K562 (cell line): ENCODE measurements around the gene PARS2. TPM values are rescaled to one million over a fixed set of nuclear protein-coding genes. Genes with fewer than 3 reads are reported as not detected.

Experiments used
- ATAC-seq: fragments of 200-7000 bp; cut with Tn5 transposase; 3 replicates; pipeline ENCODE4 v1.9.1; 2020; ENCODE audit warnings: moderate library complexity
- BruUV-seq: library from RNA; stranded (reverse); fragments of 400-500 nt; replicated peaks from 2 replicates; lab custom pipeline; 2021; lab: Mats Ljungman, UMichigan
- CTCF ChIA-PET: fragments of 300-600 bp; formaldehyde crosslinking; extraction: SDS; loops from one replicate; lab custom pipeline; 2021; ENCODE audit warnings: low intra/inter-chr PET ratio; lab: Yijun Ruan, JAX
- POLR2A ChIA-PET: fragments of 300-600, 350-650 bp; sonication (Branson Sonifier 250); formaldehyde crosslinking; extraction: SDS; loops from one replicate; lab custom pipeline; 2021; ENCODE audit warnings: antibody characterized with exemption, inconsistent platforms; lab: Yijun Ruan, JAX
- DNase-seq, 4 experiments: peaks; one replicate each; pipeline versions ENCODE4 v3.0.0 to v3.0.0-alpha.2; 2011 to 2018; ENCODE audit warnings: low spot score in 3 of 4, mixed read lengths in 3 of 4; ENCODE audit errors: extremely low read depth in 1 of 4
- FAIRE-seq: peaks from 2 replicates; lab custom pipeline; 2011; peaks lifted over from hg19 to GRCh38; lab: Jason Lieb, UNC
- H2AFZ ChIP-seq: 2 replicates; pipeline ENCODE4 v1.6.0; 2011; ENCODE audit warnings: low read depth, low read length, control low read depth, inconsistent platforms
- H3K27ac ChIP-seq: fragments of 200-600 bp; 3 replicates; pipeline ENCODE4 v1.8.0; 2011; ENCODE audit warnings: low read depth, mild to moderate bottlenecking, control low read depth, inconsistent platforms, low read length, moderate library complexity, mixed read lengths; ENCODE audit errors: extremely low read depth
- H3K27me3 ChIP-seq, 2 experiments: fragments of 300-600 bp in 1 of 2; 2 replicates in 1 of 2; 3 replicates in 1 of 2; pipeline versions ENCODE4 v1.6.0 to v1.8.0; 2011; ENCODE audit warnings: inconsistent platforms in 2 of 2, low read length in 2 of 2, mild to moderate bottlenecking in 1 of 2, mixed read lengths in 1 of 2, moderate library complexity in 1 of 2; ENCODE audit not compliant: control insufficient read depth in 2 of 2, insufficient read depth in 2 of 2
- H3K36me3 ChIP-seq: fragments of 300-600 bp; 3 replicates; pipeline ENCODE4 v1.8.0; 2011; ENCODE audit warnings: mild to moderate bottlenecking, low read length, inconsistent platforms; ENCODE audit not compliant: control insufficient read depth, insufficient read depth
- H3K4me1 ChIP-seq, 2 experiments: fragments of 200-600 bp in 1 of 2; replicated peaks in 1 of 2; 2 replicates in 1 of 2; 3 replicates in 1 of 2; pipeline versions ENCODE4 v1.5.1 to v1.8.0; 2011; ENCODE audit warnings: inconsistent platforms in 2 of 2, low read length in 2 of 2, mild to moderate bottlenecking in 1 of 2, mixed read lengths in 1 of 2, moderate library complexity in 1 of 2; ENCODE audit not compliant: control insufficient read depth in 2 of 2, insufficient read depth in 2 of 2
- H3K4me2 ChIP-seq: 2 replicates; pipeline ENCODE4 v1.6.1; 2011; ENCODE audit warnings: low read length, control low read depth, inconsistent platforms, mixed read lengths; ENCODE audit not compliant: insufficient read depth
- H3K4me3 ChIP-seq: fragments of 200-600 bp; sonication (generic), shearing (Covaris generic); 2 replicates; pipeline ENCODE4 v1.5.1; 2016; ENCODE audit warnings: control low read depth, inconsistent platforms
- H3K79me2 ChIP-seq: fragments of 200-600 bp; 3 replicates; pipeline ENCODE4 v1.8.0; 2011; ENCODE audit warnings: low read length, inconsistent platforms; ENCODE audit not compliant: control insufficient read depth, insufficient read depth
- H3K9ac ChIP-seq, 2 experiments: 2 replicates each; pipeline versions ENCODE4 v1.6.0 to v1.6.1; 2011; ENCODE audit warnings: low read depth in 2 of 2, low read length in 2 of 2, control low read depth in 1 of 2, inconsistent platforms in 1 of 2, mild to moderate bottlenecking in 1 of 2, mixed read lengths in 1 of 2; ENCODE audit not compliant: insufficient read depth in 1 of 2
- H3K9me1 ChIP-seq: one replicate; pipeline ENCODE4 v1.6.0; 2011; ENCODE audit warnings: inconsistent platforms, mild to moderate bottlenecking, low read length, moderate library complexity; ENCODE audit not compliant: control insufficient read depth, insufficient read depth
- H3K9me3 ChIP-seq: replicated peaks from 2 replicates; pipeline ENCODE4 v1.5.1; 2011; ENCODE audit warnings: low read depth, low read length, inconsistent platforms; ENCODE audit not compliant: control insufficient read depth, insufficient read depth
- H4K20me1 ChIP-seq: replicated peaks from 2 replicates; pipeline ENCODE4 v1.6.1; 2011; ENCODE audit warnings: low read length, inconsistent platforms, mixed read lengths; ENCODE audit not compliant: control insufficient read depth, insufficient read depth
- CREBBP ChIP-seq: IDR thresholded peaks from one replicate; pipeline ENCODE4 v1.6.1; 2012; ENCODE audit warnings: low read depth, mild to moderate bottlenecking, control low read depth, inconsistent platforms, low read length
- FUS ChIP-seq: fragments of 200-400 bp; formaldehyde crosslinking; optimal IDR thresholded peaks from 2 replicates; pipeline ENCODE3; 2017; ENCODE audit warnings: low read depth, low read length
- HES1 ChIP-seq: fragments of 450-650 bp; IDR thresholded peaks from 2 replicates; pipeline ENCODE4 v1.6.1; 2016; ENCODE audit warnings: low read depth, mild to moderate bottlenecking, moderate library complexity
- NRF1 ChIP-seq, 2 experiments: fragments of 450-650 bp; IDR thresholded peaks in 1 of 2; conservative IDR thresholded peaks in 1 of 2; 2 replicates each; pipeline ENCODE4 v1.6.1; 2014; ENCODE audit warnings: mild to moderate bottlenecking in 2 of 2
- RBM34 ChIP-seq: fragments of 200-400 bp; formaldehyde crosslinking; IDR thresholded peaks from 2 replicates; pipeline ENCODE4 v1.6.1; 2018; ENCODE audit warnings: low read length, borderline replicate concordance; ENCODE audit not compliant: insufficient read depth
- ZBTB12 ChIP-seq: fragments of 250-450 bp; sonication (Bioruptor Pico); IDR thresholded peaks from 2 replicates; pipeline ENCODE4 v1.4.0; 2020
- ZNF311 ChIP-seq: fragments of 250-450 bp; sonication (Bioruptor Pico); IDR thresholded peaks from 2 replicates; pipeline ENCODE4 v1.4.0; 2020; ENCODE audit warnings: mild to moderate bottlenecking, moderate library complexity
- ZNF668 ChIP-seq: fragments of 250-450 bp; sonication (Bioruptor Pico); IDR thresholded peaks from 2 replicates; pipeline ENCODE4 v1.8.0; 2022; ENCODE audit warnings: mild to moderate bottlenecking, inconsistent platforms
- ZNF780A ChIP-seq: fragments of 250-450 bp; sonication (Bioruptor Pico); IDR thresholded peaks from 2 replicates; pipeline ENCODE4 v1.5.0; 2021; ENCODE audit warnings: mild to moderate bottlenecking
- whole genome bisulfite sequencing: fragments of 100-300 bp; shearing (Covaris generic); methylation state at CpG from one replicate; pipeline ENCODE4 v1.1.6; 2016; ENCODE audit warnings: low coverage, mixed read lengths; ENCODE audit not compliant: insufficient coverage; ENCODE audit errors: missing lambda C conversion rate; 5-methylcytosine and 5-hydroxymethylcytosine counted together
- in situ Hi-C: fragments of 300-500 bp; cut with MboI; formaldehyde crosslinking; loops from 4 replicates; pipeline ENCODE4 v1.15.0; 2018; ENCODE audit warnings: inconsistent platforms, mixed read lengths
- intact Hi-C: fragments of 100-400 bp; cut with micrococcal nuclease; formaldehyde crosslinking; loops from 2 replicates; pipeline ENCODE4 v1.14.2; 2022
- polyA plus RNA-seq, 8 experiments: library from polyadenylated mRNA; depleted of rRNA in 4 of 8; stranded (reverse) in 5 of 8; unstranded in 3 of 8; fragments of >200 nt; fragmentation: Nextera tagmentation in 2 of 8; fragmentation: Illumina TruSeq in 1 of 8; extraction: Ambion mirVana in 2 of 8; extraction: Trizol in 1 of 8; gene quantifications; 2 replicates each; pipeline versions ENCODE4 v1.2.1 to v1.2.3, GENCODE V29; 2011 to 2014; ENCODE audit warnings: inconsistent platforms in 1 of 8, missing spikeins in 1 of 8
- total RNA-seq, 7 experiments: library from RNA; depleted of rRNA in 6 of 7; stranded (reverse); fragments of >200 nt in 6 of 7; fragmentation: Illumina TruSeq in 2 of 7; extraction: Trizol in 2 of 7; gene quantifications; 2 replicates each; pipeline versions ENCODE4 v1.2.1 to v1.2.3, GENCODE V29; 2011 to 2021; ENCODE audit warnings: low replicate concordance in 1 of 7

Gene PARS2
- total and polyA plus RNA-seq, 9 of the 15 experiments (the other 6 are each of a cell fraction or from before 2014, with no cell fraction given), result 6.3 to 12.4 (median 7.9) TPM

- Histone ChIP-seq H3K4me3 (no peak overlapping the region), H3K9me1 (no peaks in the 10 kb centered on the region), H4K20me1 (peaks cover 9% of the 10 kb centered on the region; the same call in 1 of the 2 replicates), H2AFZ (no peak overlapping the region), H3K9ac (no peak overlapping the region), H3K27ac (no peak overlapping the region), H3K79me2 (no peaks in the 10 kb centered on the region), H3K27me3 (peaks cover 40 to 73% of the 10 kb centered on the region in 2 experiments), H3K4me1 (no peaks in the 10 kb centered on the region), H3K36me3 (no peaks in the 10 kb centered on the region), H3K9me3 (no peaks in the 10 kb centered on the region), H3K4me2 (no peak overlapping the region)
- WGBS, result 1% methylated on average over 13 of the region's 13 CpGs
- ATAC-seq (no peak), DNase-seq (no peak), FAIRE-seq (no peak)
- BruUV-seq, result no TSS peak
- intact Hi-C loops (no loop called here), in situ Hi-C loops (no loop called here)
- no peak for TF ChIP-seq RBM34
- no peak for TF ChIP-seq ZBTB12 (CRISPR knock-in tag)
- no peak for TF ChIP-seq ZNF311 (CRISPR knock-in tag)
- TF ChIP-seq FUS, result no peak
- no peak for TF ChIP-seq ZNF668
- no peak for TF ChIP-seq CREBBP
- no peak for TF ChIP-seq HES1
- no peak for TF ChIP-seq NRF1 (conservative IDR thresholded peaks at IDR 0.05 in 1 of 2, IDR thresholded peaks at IDR 0.05 in 1 of 2)
- no peak for TF ChIP-seq ZNF780A (CRISPR knock-in tag)
- CTCF ChIA-PET, result no interaction called here
- POLR2A ChIA-PET, result interaction anchor here (0.7 to 2.2 kb wide), 2 partner anchors 9 to 96 kb away, joined by 3 to 5 read pairs; no protein-coding TSS in a partner anchor
Observed at GRCh38 chr1:54813485-54814125, 49.3 kb upstream of the PARS2 start.
